Measurements from ENCODE around the gene CTSF.
"Not testable (repeated sequence)": the region's sequence is repeated elsewhere in the genome, so short reads cannot be mapped to it uniquely, and the experiment has no call there.

The CTSF gene

GRCh38 chr11:66557733-66558326 lies 10.6 kb downstream of the CTSF start:
- no peak for DNase-seq

DNA sequence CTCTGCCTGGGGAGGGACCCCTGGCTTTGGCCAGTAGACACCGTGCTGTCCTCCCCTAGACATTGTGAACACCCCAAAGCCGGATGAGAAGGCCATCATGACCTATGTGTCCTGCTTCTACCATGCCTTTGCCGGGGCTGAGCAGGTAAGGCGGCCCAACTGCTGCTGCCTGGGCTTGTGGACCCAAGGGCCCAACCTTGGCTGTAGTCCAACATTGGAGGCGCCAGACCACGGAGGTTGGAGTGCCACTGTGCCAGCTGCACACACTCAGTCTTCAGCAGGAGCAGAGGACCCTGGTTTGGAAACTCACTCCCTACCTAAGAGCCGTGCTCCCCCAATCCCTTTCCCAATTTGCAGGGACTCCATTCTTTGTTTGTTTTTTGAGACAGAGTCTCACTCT lies 12.3 kb downstream of the CTSF start:
- DNase-seq: no peak

- no peak for DNase-seq
These were observed 13.0 kb downstream of the CTSF start for GRCh38 chr11:66555416-66555815.

- no peak for DNase-seq
These were observed 13.8 kb downstream of the CTSF start for GRCh38 chr11:66554602-66555001.

- DNase-seq: no peak
These were observed 17.5 kb downstream of the CTSF start for GRCh38 chr11:66550887-66551286.

GRCh38 chr11:66549696-66550095 lies 18.7 kb downstream of the CTSF start:
- DNase-seq: no peak

GRCh38 chr11:66548774-66549630 lies 19.4 kb downstream of the CTSF start:
- DNase-seq: no peak

GRCh38 chr11:66548041-66548440 lies 20.4 kb downstream of the CTSF start:
- DNase-seq: no peak

- DNase-seq: no peak
These were observed 20.8 kb downstream of the CTSF start for GRCh38 chr11:66547662-66548009.

- no peak for DNase-seq
These were observed 21.3 kb downstream of the CTSF start for GRCh38 chr11:66546966-66547661.

DNA sequence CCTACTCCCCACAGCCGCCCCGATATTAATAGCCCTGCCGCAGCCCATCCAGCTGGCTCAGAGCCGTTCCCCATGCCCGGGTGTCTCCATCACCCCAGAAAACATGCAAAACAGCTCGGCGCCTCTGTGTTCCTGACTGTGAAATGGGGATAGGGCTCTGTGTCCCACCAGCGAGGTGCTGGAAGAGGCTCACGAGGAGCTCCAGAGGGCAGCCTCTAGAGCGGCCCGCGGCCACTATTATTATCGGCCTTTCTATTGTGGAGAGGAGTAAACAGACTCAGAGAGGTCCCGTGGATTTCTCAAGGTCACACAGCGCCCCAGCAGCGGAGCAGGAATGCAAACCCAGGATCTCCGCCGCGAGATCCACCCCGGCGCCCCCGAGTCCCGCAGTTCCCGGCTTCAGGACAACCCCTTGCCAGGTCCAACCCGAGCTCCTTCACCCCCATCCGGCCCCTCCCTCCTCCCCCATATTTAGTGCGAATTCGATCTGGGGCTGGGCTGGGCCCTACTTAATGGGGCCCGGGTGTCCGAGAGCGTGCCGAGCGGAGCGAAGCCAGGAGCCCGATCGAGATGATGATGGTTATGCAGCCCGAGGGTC lies 21.9 kb downstream of the CTSF start, which contains the start of gene ACTN3:
ACTN3 (plus strand) TSS at position 536 of the 598 bp plus-strand sequence; CDS start at position 571, 35 bp downstream.
- no peak for DNase-seq

- peak; percentile 85 to 89 for DNase-seq
These were observed 22.6 kb downstream of the CTSF start, which contains the start of gene ZDHHC24 for GRCh38 chr11:66545701-66546367. Gene ZDHHC24, minus strand, starts transcription at chr11:66546048. Its CDS starts 45 bp downstream, at chr11:66546003.

- DNase-seq: not testable (repeated sequence)
These were observed 23.5 kb downstream of the CTSF start for GRCh38 chr11:66544952-66545351.

- DNase-seq: peak in 1 of 2 donors; percentile 53
These were observed 24.9 kb downstream of the CTSF start for GRCh38 chr11:66543263-66544107.

DNA sequence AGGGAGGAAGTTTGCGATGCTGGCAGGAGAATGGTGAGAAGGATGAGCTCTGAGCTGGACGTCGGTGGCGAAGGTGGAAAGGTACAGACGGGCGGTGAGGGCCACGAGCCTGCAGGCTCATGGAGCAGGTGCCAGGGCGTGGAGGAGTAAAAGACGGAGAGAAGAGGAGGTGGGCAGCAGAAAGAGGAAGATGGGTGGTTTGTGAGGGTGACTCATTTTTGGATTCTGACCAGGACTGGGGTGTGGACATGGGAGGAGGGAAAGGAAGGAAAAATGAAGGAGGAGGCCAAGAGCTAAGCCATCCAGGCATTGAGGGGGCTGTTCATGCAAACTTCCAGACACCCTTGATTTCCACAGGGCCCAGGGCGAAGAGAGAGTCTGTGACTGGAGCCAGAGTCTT lies 26.0 kb downstream of the CTSF start:
- no peak for DNase-seq

DNA sequence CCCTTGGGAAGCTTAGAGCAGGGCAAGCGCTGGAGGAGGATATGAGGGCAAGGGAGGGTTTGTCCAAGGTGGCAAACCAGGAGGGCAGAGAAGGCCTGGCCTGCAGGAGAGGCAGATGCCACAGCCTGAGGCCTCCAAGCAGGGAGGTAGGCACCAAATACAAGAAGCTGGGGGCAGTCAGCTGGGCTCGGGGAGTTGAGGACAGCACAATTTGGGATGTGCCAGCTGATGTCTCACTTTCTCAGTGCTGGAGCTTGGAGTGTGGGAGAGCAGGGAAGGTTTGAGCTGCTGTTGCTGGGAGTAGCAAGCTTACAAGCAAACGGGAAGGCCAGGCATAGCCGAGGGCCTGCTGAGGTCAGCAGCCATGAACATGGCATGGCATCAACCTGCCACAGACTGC lies 26.5 kb downstream of the CTSF start:
- no peak for DNase-seq

DNA sequence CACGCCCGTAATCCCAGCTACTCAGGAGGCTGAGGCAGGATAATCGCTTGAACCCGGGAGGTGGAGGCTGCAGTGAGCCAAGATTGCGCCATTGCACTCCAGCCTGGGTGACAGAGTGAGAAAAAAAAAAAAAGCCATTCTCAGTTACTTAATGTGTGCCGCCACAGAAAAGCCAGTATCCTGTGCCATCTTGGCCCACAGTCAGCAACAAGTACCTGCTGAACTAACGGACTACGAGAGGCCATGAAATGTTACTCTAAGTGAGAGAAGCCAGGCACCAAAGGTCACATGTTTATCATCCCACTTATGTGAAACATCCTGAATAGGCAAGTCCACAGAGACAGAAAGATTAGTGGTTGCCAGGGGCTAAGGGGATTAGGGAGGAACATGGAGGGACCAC lies 27.8 kb downstream of the CTSF start:
- DNase-seq: not testable (repeated sequence)

GRCh38 chr11:66539870-66540213 lies 28.6 kb downstream of the CTSF start:
- DNase-seq: no peak

GRCh38 chr11:66539170-66539869 lies 29.1 kb downstream of the CTSF start:
- no peak for DNase-seq

DNA sequence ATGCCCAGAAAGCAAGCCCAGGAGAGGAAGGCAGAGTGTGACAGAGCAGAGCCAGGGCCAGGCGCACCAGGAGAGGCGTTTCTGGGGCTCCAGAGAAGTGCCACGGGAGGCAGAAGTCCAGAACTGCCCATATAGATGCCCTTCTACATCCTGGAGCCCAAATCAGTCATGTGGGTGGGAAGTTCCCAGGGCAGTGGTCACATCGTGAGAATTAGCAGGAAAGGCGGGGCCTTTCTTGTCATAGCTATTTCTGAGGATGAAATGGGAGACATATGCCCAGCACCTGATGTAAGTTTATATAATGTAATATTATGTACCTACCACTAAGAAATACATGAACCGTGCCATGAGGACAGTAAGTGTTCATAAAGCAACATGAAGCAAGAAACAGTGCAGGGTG lies 35.6 kb downstream of the CTSF start:
- no peak for DNase-seq

GRCh38 chr11:66531841-66532240 lies 36.6 kb downstream of the CTSF start:
- no peak for DNase-seq
